Mesendoderm (in vitro differentiated cells): ENCODE data around the gene ITGB1BP1.

Experiments used
- DNase-seq: peaks from one replicate; pipeline ENCODE4 v3.0.0; 2013
- H2AK5ac ChIP-seq: 2 replicates; pipeline ENCODE4 v1.6.1; 2013; ENCODE audit warnings: low read length, inconsistent platforms
- H2BK120ac ChIP-seq: 2 replicates; pipeline ENCODE4 v1.6.1; 2013; ENCODE audit warnings: low read depth, mild to moderate bottlenecking, low read length, moderate library complexity, mixed read lengths
- H2BK15ac ChIP-seq: replicated peaks from 2 replicates; pipeline ENCODE4 v1.6.1; 2013; ENCODE audit warnings: low read depth, mild to moderate bottlenecking, moderate library complexity
- H2BK5ac ChIP-seq: 2 replicates; pipeline ENCODE4 v1.6.1; 2013; ENCODE audit warnings: low read length, inconsistent platforms
- H3K18ac ChIP-seq: 2 replicates; pipeline ENCODE4 v1.6.1; 2013; ENCODE audit warnings: mild to moderate bottlenecking, low read length, mixed read lengths
- H3K23ac ChIP-seq: one replicate; pipeline ENCODE4 v1.6.1; 2013; ENCODE audit warnings: low read length
- H3K27ac ChIP-seq: 2 replicates; pipeline ENCODE4 v1.5.1; 2013; ENCODE audit warnings: low read depth, mild to moderate bottlenecking, inconsistent platforms, low read length, moderate library complexity
- H3K27me3 ChIP-seq: 2 replicates; pipeline ENCODE4 v1.6.1; 2013; ENCODE audit warnings: low read length, control low read depth, mild to moderate bottlenecking, inconsistent platforms; ENCODE audit not compliant: insufficient read depth, poor library complexity
- H3K36me3 ChIP-seq: 2 replicates; pipeline ENCODE4 v1.6.1; 2013; ENCODE audit warnings: low read length, inconsistent platforms; ENCODE audit not compliant: control insufficient read depth, insufficient read depth
- H3K4ac ChIP-seq: one replicate; pipeline ENCODE4 v1.6.1; 2013; ENCODE audit warnings: low read depth, mild to moderate bottlenecking, low read length, moderate library complexity
- H3K4me1 ChIP-seq: 2 replicates; pipeline ENCODE4 v1.6.1; 2013; ENCODE audit warnings: low read depth, low read length, inconsistent platforms; ENCODE audit not compliant: control insufficient read depth
- H3K4me2 ChIP-seq: 2 replicates; pipeline ENCODE4 v1.6.1; 2013; ENCODE audit warnings: low read length
- H3K4me3 ChIP-seq: 2 replicates; pipeline ENCODE4 v1.5.1; 2013; ENCODE audit warnings: mild to moderate bottlenecking, low read length
- H3K56ac ChIP-seq: one replicate; pipeline ENCODE4 v1.6.1; 2013; ENCODE audit warnings: low read length
- H3K79me1 ChIP-seq: 2 replicates; pipeline ENCODE4 v1.6.1; 2013; ENCODE audit warnings: low read length, inconsistent platforms
- H3K79me2 ChIP-seq: 2 replicates; pipeline ENCODE4 v1.6.1; 2013; ENCODE audit warnings: mild to moderate bottlenecking, low read length; ENCODE audit not compliant: control insufficient read depth, insufficient read depth
- H3K9ac ChIP-seq: 2 replicates; pipeline ENCODE4 v1.6.1; 2013; ENCODE audit warnings: low read length, inconsistent platforms
- H4K5ac ChIP-seq: one replicate; pipeline ENCODE4 v1.6.1; 2013; ENCODE audit warnings: low read length
- H4K8ac ChIP-seq: one replicate; pipeline ENCODE4 v1.6.1; 2013; ENCODE audit warnings: low read depth, mild to moderate bottlenecking, control low read depth, low read length, moderate library complexity
- WGBS: extraction: QIAGEN DNeasy Blood & Tissue Kit; methylation state at CpG from one replicate; pipeline ENCODE4 v1.1.7; 2013; ENCODE audit warnings: low lambda C conversion rate, missing lambda C conversion rate; ENCODE audit not compliant: insufficient coverage; ENCODE audit errors: extremely low coverage; 5-methylcytosine and 5-hydroxymethylcytosine counted together

The ITGB1BP1 gene

GRCh38 chr2:9382604-9383235 is 40.6 kb downstream of the ITGB1BP1 start:
- H3K4ac ChIP-seq = no peak overlapping the region
- WGBS = no CpG with 5 or more reads among the region's 6 CpGs
- no peak overlapping the region for H3K4me3 ChIP-seq
- no peak overlapping the region for H3K56ac ChIP-seq
- H3K23ac ChIP-seq = no peak overlapping the region
- H3K4me2 ChIP-seq = no peak overlapping the region
- H2BK15ac ChIP-seq = no peak overlapping the region
- H4K5ac ChIP-seq = no peak overlapping the region
- H2BK5ac ChIP-seq = no peak overlapping the region
- H3K27ac ChIP-seq = no peak overlapping the region
- H3K18ac ChIP-seq = no peak overlapping the region
- H3K79me1 ChIP-seq = no peaks in the 10 kb centered on the region
- H3K27me3 ChIP-seq = no peaks in the 10 kb centered on the region
- no peak overlapping the region for H2AK5ac ChIP-seq
- H3K79me2 ChIP-seq = no peaks in the 10 kb centered on the region
- no peak for DNase-seq
- H3K9ac ChIP-seq = no peak overlapping the region
- no peaks in the 10 kb centered on the region for H3K4me1 ChIP-seq
- H3K36me3 ChIP-seq = peaks cover 2% of the 10 kb centered on the region
- no peak overlapping the region for H4K8ac ChIP-seq
- no peak overlapping the region for H2BK120ac ChIP-seq

GRCh38 chr2:9380702-9381628 is 42.4 kb downstream of the ITGB1BP1 start:
- no peak overlapping the region for H2BK120ac ChIP-seq
- H3K4me3 ChIP-seq = no peak overlapping the region
- H3K79me2 ChIP-seq = no peaks in the 10 kb centered on the region
- no peak overlapping the region for H3K56ac ChIP-seq
- no peaks in the 10 kb centered on the region for H3K27me3 ChIP-seq
- no peak for DNase-seq
- H3K4me1 ChIP-seq = no peaks in the 10 kb centered on the region
- no peak overlapping the region for H3K4me2 ChIP-seq
- H4K5ac ChIP-seq = no peak overlapping the region
- no peak overlapping the region for H3K27ac ChIP-seq
- no peak overlapping the region for H3K9ac ChIP-seq
- no peaks in the 10 kb centered on the region for H3K79me1 ChIP-seq
- H2AK5ac ChIP-seq = no peak overlapping the region
- no peak overlapping the region for H2BK5ac ChIP-seq
- H3K4ac ChIP-seq = no peak overlapping the region
- H3K36me3 ChIP-seq = peaks cover 2% of the 10 kb centered on the region
- H3K18ac ChIP-seq = no peak overlapping the region
- H2BK15ac ChIP-seq = no peak overlapping the region
- no peak overlapping the region for H4K8ac ChIP-seq
- WGBS = no CpG with 5 or more reads among the region's 18 CpGs
- H3K23ac ChIP-seq = no peak overlapping the region

GRCh38 chr2:9379391-9379755 is 44.0 kb downstream of the ITGB1BP1 start:
- no CpG with 5 or more reads among the region's 5 CpGs for WGBS
- H3K36me3 ChIP-seq = peaks cover 2% of the 10 kb centered on the region
- H3K4me2 ChIP-seq = no peak overlapping the region
- H2BK15ac ChIP-seq = no peak overlapping the region
- no peak overlapping the region for H3K27ac ChIP-seq
- H3K79me2 ChIP-seq = no peaks in the 10 kb centered on the region
- H4K8ac ChIP-seq = no peak overlapping the region
- no peak overlapping the region for H2AK5ac ChIP-seq
- no peak overlapping the region for H3K4ac ChIP-seq
- H3K9ac ChIP-seq = no peak overlapping the region
- no peaks in the 10 kb centered on the region for H3K79me1 ChIP-seq
- H3K18ac ChIP-seq = no peak overlapping the region
- no peaks in the 10 kb centered on the region for H3K4me1 ChIP-seq
- H3K23ac ChIP-seq = no peak overlapping the region
- no peak overlapping the region for H2BK5ac ChIP-seq
- no peaks in the 10 kb centered on the region for H3K27me3 ChIP-seq
- H3K56ac ChIP-seq = no peak overlapping the region
- no peak overlapping the region for H4K5ac ChIP-seq
- no peak overlapping the region for H3K4me3 ChIP-seq
- no peak for DNase-seq
- H2BK120ac ChIP-seq = no peak overlapping the region

- DNase-seq = peak; percentile 55
- Histone ChIP-seq H3K4me2 (no peak overlapping the region), H3K36me3 (peaks cover 2% of the 10 kb centered on the region), H3K9ac (no peak overlapping the region), H2BK120ac (no peak overlapping the region), H2BK15ac (no peak overlapping the region), H3K27me3 (no peaks in the 10 kb centered on the region), H3K56ac (no peak overlapping the region), H2BK5ac (no peak overlapping the region), H2AK5ac (no peak overlapping the region), H4K8ac (no peak overlapping the region), H3K79me2 (no peaks in the 10 kb centered on the region), H3K23ac (no peak overlapping the region), H3K4me1 (no peaks in the 10 kb centered on the region), H4K5ac (no peak overlapping the region), H3K4ac (no peak overlapping the region), H3K27ac (no peak overlapping the region), H3K4me3 (no peak overlapping the region), H3K18ac (no peak overlapping the region), H3K79me1 (no peaks in the 10 kb centered on the region)
- WGBS = no CpG with 5 or more reads among the region's 30 CpGs
Measured at GRCh38 chr2:9378433-9379390, 44.6 kb downstream of the ITGB1BP1 start.

- no peak overlapping the region for H2BK15ac ChIP-seq
- no peaks in the 10 kb centered on the region for H3K4me1 ChIP-seq
- no peak overlapping the region for H3K4me2 ChIP-seq
- H2BK5ac ChIP-seq = no peak overlapping the region
- no peak overlapping the region for H3K56ac ChIP-seq
- no peak for DNase-seq
- H3K18ac ChIP-seq = no peak overlapping the region
- H3K4me3 ChIP-seq = no peak overlapping the region
- H4K5ac ChIP-seq = no peak overlapping the region
- WGBS = no CpG with 5 or more reads among the region's 9 CpGs
- no peak overlapping the region for H3K4ac ChIP-seq
- H2BK120ac ChIP-seq = no peak overlapping the region
- H3K9ac ChIP-seq = no peak overlapping the region
- no peaks in the 10 kb centered on the region for H3K79me2 ChIP-seq
- no peak overlapping the region for H4K8ac ChIP-seq
- no peak overlapping the region for H3K23ac ChIP-seq
- H3K27ac ChIP-seq = no peak overlapping the region
- H3K27me3 ChIP-seq = no peaks in the 10 kb centered on the region
- peaks cover 2% of the 10 kb centered on the region for H3K36me3 ChIP-seq
- no peak overlapping the region for H2AK5ac ChIP-seq
- no peaks in the 10 kb centered on the region for H3K79me1 ChIP-seq
Measured at GRCh38 chr2:9377461-9378097, 45.7 kb downstream of the ITGB1BP1 start.
